Measurements from ENCODE around the gene KDM1B.
A peak's percentile ranks its signal among the peaks of the same experiment; 100 is the strongest.
"Not testable (repeated sequence)": the region's sequence is repeated elsewhere in the genome, so short reads cannot be mapped to it uniquely, and the experiment has no call there.

Gene KDM1B

DNA sequence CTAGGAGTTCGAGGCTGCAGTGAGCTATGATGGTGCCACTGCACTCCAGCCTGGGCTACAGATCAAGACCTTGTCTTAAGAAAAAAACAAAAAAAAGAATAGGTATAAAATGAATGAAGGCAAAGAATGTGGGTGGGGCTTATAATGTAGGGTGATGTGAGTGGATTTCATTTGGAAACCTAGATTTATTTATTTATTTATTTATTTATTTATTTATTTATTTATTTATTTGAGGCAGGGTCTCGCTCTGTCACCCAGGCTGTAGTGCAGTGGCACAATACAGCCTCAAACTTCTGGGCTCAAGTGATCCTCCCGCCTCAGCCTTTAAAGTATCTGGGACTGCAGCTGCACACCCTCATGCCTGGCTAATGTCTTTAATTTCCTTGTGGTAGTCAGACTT, 3.8 kb upstream of the KDM1B start:
- not testable (repeated sequence) for H3K9me3 ChIP-seq (ENCODE audit: insufficient read depth, low read depth, low read length); H3K9ac ChIP-seq (ENCODE audit: low read depth, low read length); H3K27ac ChIP-seq (ENCODE audit: low read depth, low read length); H3K4me3 ChIP-seq (ENCODE audit: low read length); H3K27me3 ChIP-seq (ENCODE audit: insufficient read depth, low read length)
- Histone ChIP-seq H3K36me3 (ENCODE audit: insufficient read depth, low read length) (peaks cover 20% of the 10 kb centered on the region), H3K4me1 (ENCODE audit: insufficient read depth, low read length) (peaks cover 16% of the 10 kb centered on the region)
- WGBS, result 92% methylated on average over 3 of the region's 3 CpGs

DNA sequence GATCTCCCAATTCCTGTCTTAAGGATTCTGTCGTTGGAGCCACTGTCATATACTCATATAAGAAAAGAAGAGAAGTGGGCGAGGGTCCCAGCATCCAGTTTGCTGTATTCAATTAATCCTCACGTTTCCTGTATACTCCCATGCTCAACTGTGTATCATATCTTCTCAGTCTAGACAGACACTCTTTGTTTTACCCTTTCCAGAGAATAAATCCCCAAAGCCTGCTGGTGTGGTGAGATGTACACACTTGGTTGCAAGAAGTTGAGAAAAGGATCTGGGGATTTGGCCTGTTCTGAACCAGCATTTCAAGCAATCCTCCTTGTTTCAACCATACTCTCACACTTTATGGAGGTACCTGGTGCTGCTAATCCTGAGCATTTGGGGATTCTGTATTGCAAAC, 3.4 kb upstream of the KDM1B start:
- 100% methylated on average over 3 of the region's 3 CpGs for WGBS
- Histone ChIP-seq H3K4me3 (ENCODE audit: low read length) (no peak overlapping the region), H3K27me3 (ENCODE audit: insufficient read depth, low read length) (no peaks in the 10 kb centered on the region), H3K9ac (ENCODE audit: low read depth, low read length) (no peak overlapping the region), H3K27ac (ENCODE audit: low read depth, low read length) (no peak overlapping the region), H3K4me1 (ENCODE audit: insufficient read depth, low read length) (peaks cover 16% of the 10 kb centered on the region), H3K9me3 (ENCODE audit: insufficient read depth, low read depth, low read length) (no peaks in the 10 kb centered on the region), H3K36me3 (ENCODE audit: insufficient read depth, low read length) (peaks cover 20% of the 10 kb centered on the region)

DNA sequence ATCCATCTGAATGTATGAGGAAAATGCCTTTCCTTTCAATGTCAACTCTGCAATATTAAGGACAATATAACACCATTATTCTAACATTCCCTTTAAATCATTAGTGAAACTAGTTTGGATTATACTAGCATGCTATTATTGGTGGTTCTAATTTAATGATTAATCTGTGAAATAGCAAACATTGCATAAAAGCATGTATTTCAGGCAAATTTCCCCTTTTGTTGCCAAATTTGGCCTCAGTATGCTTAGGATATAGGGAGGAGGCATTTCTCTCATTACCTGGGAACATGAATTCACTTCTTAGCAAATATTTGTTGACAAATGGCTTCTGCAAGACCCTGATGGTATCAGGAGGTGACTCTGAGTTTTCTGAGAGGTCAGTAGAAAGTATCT, 1.9 kb upstream of the KDM1B start:
- no peaks in the 10 kb centered on the region for H3K27me3 ChIP-seq (ENCODE audit: insufficient read depth, low read length)

DNA sequence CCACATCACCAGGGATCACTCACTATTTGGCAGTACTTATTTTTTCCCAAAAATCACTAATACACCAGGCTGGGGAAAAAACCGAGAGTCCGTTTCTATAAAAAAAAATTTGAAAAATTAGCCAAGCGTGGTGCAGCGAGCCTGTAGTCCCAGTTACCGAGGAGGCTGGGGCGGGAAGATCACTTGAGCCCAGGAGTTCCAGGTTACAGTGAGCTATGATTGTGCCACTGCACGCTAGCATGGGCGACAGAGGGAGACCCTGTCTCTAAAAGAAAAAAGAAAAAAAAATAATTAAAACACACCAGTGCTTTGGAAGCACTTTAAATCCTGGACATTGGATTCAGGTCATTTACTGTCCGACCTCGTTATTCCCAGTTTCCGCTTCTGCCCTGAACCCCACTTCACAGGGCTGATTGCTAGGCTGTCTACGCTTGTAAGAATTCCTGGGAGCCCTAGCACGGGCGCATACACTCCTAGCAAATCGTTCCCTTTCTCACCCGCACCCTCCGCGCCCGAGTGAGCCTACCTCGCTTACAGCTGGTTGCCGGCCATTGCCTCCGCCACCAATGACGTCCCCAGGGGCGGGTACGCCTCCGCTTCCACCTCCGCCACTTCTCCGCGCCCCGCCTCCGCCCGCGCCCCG, 594 bp upstream of the KDM1B start, which contains the start of gene TPMT:
TPMT (minus strand) TSS at position 571 of the 643 bp plus-strand sequence. CDS start 5,950 bp downstream, outside the sequence.
- Histone ChIP-seq H3K36me3 (ENCODE audit: insufficient read depth, low read length) (peaks cover under 1% of the 10 kb centered on the region; the same call in 1 of the 2 replicates), H3K27me3 (ENCODE audit: insufficient read depth, low read length) (no peaks in the 10 kb centered on the region), H3K4me1 (ENCODE audit: insufficient read depth, low read length) (peaks cover 16% of the 10 kb centered on the region), H3K27ac (ENCODE audit: low read depth, low read length) (peak within 1 kb of the TSS; percentile 50; the same call in 1 of the 2 replicates), H3K9ac (ENCODE audit: low read depth, low read length) (peak within 1 kb of the TSS; percentile 78), H3K9me3 (ENCODE audit: insufficient read depth, low read depth, low read length) (no peaks in the 10 kb centered on the region), H3K4me3 (ENCODE audit: low read length) (peak within 1 kb of the TSS; percentile 91)
- WGBS, result under 1% methylated on average over 34 of the region's 34 CpGs

More for the DNA sequence above, 1.9 kb upstream of the KDM1B start:
- H3K9ac ChIP-seq (ENCODE audit: low read depth, low read length), result no peak overlapping the region
- H3K27ac ChIP-seq (ENCODE audit: low read depth, low read length), result no peak overlapping the region
- H3K9me3 ChIP-seq (ENCODE audit: insufficient read depth, low read depth, low read length), result no peaks in the 10 kb centered on the region
- no peak overlapping the region; the same call in 1 of the 2 replicates for H3K4me3 ChIP-seq (ENCODE audit: low read length)
- peaks cover 5% of the 10 kb centered on the region for H3K36me3 ChIP-seq (ENCODE audit: insufficient read depth, low read length)
- H3K4me1 ChIP-seq (ENCODE audit: insufficient read depth, low read length), result peaks cover 16% of the 10 kb centered on the region

DNA sequence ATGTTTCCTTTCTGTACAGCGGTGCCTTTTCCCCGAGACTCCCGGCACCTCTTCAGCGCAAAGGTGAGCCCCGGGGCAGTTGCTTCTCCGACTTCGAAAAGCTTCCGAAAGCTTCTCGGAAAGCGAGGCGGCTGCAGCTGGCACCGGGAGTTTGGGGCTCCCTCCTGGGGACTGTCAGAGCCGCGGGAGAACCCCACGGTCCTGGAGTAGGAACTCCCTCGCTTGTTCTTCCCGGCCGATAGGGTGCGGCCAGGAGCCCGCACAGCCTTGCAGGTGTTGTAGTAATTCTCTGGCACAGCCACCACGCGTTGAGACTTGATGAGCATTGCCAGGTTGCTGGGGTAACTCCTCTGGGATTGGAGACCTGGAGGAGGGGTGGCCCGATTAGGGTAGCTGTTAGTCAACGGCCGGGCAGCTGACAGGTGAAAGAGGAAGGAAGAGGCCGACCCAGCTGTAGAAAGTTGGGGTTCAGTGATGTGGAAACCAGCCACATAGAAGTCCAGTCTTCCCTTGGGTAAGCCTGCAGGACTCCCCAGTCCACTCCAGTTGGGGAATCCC, 721 bp downstream of the KDM1B start:
- H3K27ac ChIP-seq (ENCODE audit: low read depth, low read length), result no peak overlapping the region; the same call in 1 of the 2 replicates
- H3K36me3 ChIP-seq (ENCODE audit: insufficient read depth, low read length), result peaks cover 9% of the 10 kb centered on the region
- WGBS, result 3% methylated on average over 26 of the region's 26 CpGs

DNA sequence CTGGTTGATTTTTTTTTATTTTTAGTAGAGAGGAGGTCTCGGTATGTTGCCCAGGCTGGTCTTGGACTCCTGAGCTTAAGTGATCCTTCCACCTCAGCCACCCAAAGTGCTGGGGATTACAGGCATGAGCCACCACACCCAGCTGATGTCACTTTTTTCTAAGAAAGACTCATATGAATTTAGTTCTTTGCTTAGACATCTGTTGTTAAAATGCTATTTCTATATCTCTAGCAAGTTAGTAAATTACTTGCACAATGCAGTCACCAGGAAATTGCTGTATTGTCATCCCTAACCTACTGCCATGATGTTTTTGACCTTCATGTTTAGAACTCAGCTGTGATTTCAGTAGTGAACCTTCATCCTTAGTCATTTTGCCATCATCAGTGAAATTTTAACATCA, 5.7 kb downstream of the KDM1B start:
- Histone ChIP-seq H3K27me3 (ENCODE audit: insufficient read depth, low read length) (no peaks in the 10 kb centered on the region), H3K4me3 (ENCODE audit: low read length) (no peak overlapping the region), H3K9me3 (ENCODE audit: insufficient read depth, low read depth, low read length) (no peaks in the 10 kb centered on the region), H3K9ac (ENCODE audit: low read depth, low read length) (no peak overlapping the region), H3K36me3 (ENCODE audit: insufficient read depth, low read length) (peaks cover 29% of the 10 kb centered on the region), H3K27ac (ENCODE audit: low read depth, low read length) (no peak overlapping the region), H3K4me1 (ENCODE audit: insufficient read depth, low read length) (no peaks in the 10 kb centered on the region)
- no CpG with 5 or more reads among the region's 1 CpG for WGBS

More for the DNA sequence above, 721 bp downstream of the KDM1B start:
- no peaks in the 10 kb centered on the region for H3K27me3 ChIP-seq (ENCODE audit: insufficient read depth, low read length)
- peak overlapping the region; percentile 91 for H3K4me3 ChIP-seq (ENCODE audit: low read length)
- no peaks in the 10 kb centered on the region for H3K9me3 ChIP-seq (ENCODE audit: insufficient read depth, low read depth, low read length)
- H3K4me1 ChIP-seq (ENCODE audit: insufficient read depth, low read length), result peaks cover 16% of the 10 kb centered on the region
- peak overlapping the region; percentile 66; the same call in 1 of the 2 replicates for H3K9ac ChIP-seq (ENCODE audit: low read depth, low read length)

DNA sequence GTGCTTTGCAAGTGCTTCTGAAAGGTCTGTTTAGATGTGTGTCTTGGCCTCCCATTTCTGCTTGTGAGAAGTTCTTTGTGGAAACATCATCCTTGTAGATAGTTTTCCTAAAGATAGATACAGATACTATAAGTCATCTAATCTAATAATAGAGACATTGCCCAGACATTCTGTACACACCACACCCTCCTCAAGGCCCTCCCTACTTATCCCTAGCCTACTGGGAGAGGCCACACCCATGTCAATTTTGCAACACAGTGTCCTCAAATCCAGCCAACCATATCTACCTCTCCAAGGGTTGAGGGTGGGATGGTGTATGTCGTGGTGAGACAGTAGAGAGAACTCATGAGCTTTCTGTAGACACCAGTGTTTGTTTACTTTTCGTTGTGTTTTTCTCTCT, 6.2 kb downstream of the KDM1B start:
- H3K4me1 ChIP-seq (ENCODE audit: insufficient read depth, low read length), result no peaks in the 10 kb centered on the region
- no peak overlapping the region for H3K27ac ChIP-seq (ENCODE audit: low read depth, low read length)

DNA sequence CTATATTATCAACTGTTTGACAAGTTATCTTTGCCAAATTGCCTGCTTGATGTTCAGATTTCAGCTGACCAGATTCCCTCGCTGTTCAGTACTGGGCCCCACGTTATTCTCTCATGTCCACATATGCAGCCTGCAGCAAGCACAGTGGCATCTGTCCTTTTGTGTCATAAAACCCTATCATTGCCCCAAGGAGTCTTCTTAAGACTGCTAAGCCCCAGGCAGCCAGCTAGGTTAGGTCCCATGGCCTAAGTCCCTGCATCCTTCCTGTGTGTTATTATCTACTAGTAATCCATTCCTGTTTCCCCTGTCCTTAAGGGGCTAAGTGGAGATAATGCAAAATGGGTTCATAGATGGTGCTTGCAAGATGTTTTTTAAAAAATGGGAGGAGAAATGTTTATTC, 7.2 kb downstream of the KDM1B start:
- Histone ChIP-seq H3K4me1 (ENCODE audit: insufficient read depth, low read length) (no peaks in the 10 kb centered on the region), H3K27ac (ENCODE audit: low read depth, low read length) (no peak overlapping the region), H3K4me3 (ENCODE audit: low read length) (no peak overlapping the region), H3K27me3 (ENCODE audit: insufficient read depth, low read length) (no peaks in the 10 kb centered on the region), H3K36me3 (ENCODE audit: insufficient read depth, low read length) (peaks cover 32% of the 10 kb centered on the region), H3K9me3 (ENCODE audit: insufficient read depth, low read depth, low read length) (no peaks in the 10 kb centered on the region), H3K9ac (ENCODE audit: low read depth, low read length) (no peak overlapping the region)
- WGBS, result 97% methylated on average over 2 of the region's 2 CpGs

More for the DNA sequence above, 6.2 kb downstream of the KDM1B start:
- WGBS, result 100% methylated on average over 1 of the region's 2 CpGs
- Histone ChIP-seq H3K4me3 (ENCODE audit: low read length) (no peak overlapping the region), H3K27me3 (ENCODE audit: insufficient read depth, low read length) (no peaks in the 10 kb centered on the region), H3K36me3 (ENCODE audit: insufficient read depth, low read length) (peaks cover 29% of the 10 kb centered on the region), H3K9me3 (ENCODE audit: insufficient read depth, low read depth, low read length) (no peaks in the 10 kb centered on the region), H3K9ac (ENCODE audit: low read depth, low read length) (no peak overlapping the region)

DNA sequence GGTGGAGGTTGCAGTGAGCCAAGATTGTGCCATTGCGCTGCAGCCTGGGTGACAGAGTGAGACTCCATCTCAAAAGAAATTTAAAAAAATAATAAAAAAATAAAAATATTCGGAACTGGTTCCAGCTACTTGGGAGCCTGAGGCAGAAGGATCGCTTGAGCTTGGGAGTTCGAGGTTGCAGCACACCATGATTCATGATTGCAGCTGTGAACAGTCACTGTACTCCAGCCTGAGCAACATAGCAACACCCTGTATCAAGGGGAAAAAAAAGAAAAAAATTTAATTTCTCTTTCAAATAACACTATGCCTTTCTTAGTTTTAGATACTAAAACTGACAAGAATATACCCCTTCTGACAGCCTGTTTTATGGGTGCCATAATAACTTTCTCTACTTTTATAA, 10.5 kb downstream of the KDM1B start:
- H3K9ac ChIP-seq (ENCODE audit: low read depth, low read length), result no peak overlapping the region
- no peak overlapping the region for H3K27ac ChIP-seq (ENCODE audit: low read depth, low read length)
- WGBS, result 97% methylated on average over 4 of the region's 4 CpGs
- H3K4me3 ChIP-seq (ENCODE audit: low read length), result no peak overlapping the region
- H3K27me3 ChIP-seq (ENCODE audit: insufficient read depth, low read length), result no peaks in the 10 kb centered on the region
- no peaks in the 10 kb centered on the region for H3K4me1 ChIP-seq (ENCODE audit: insufficient read depth, low read length)
- H3K9me3 ChIP-seq (ENCODE audit: insufficient read depth, low read depth, low read length), result peaks cover 11% of the 10 kb centered on the region; the same call in 1 of the 2 replicates
- H3K36me3 ChIP-seq (ENCODE audit: insufficient read depth, low read length), result peaks cover 42% of the 10 kb centered on the region

DNA sequence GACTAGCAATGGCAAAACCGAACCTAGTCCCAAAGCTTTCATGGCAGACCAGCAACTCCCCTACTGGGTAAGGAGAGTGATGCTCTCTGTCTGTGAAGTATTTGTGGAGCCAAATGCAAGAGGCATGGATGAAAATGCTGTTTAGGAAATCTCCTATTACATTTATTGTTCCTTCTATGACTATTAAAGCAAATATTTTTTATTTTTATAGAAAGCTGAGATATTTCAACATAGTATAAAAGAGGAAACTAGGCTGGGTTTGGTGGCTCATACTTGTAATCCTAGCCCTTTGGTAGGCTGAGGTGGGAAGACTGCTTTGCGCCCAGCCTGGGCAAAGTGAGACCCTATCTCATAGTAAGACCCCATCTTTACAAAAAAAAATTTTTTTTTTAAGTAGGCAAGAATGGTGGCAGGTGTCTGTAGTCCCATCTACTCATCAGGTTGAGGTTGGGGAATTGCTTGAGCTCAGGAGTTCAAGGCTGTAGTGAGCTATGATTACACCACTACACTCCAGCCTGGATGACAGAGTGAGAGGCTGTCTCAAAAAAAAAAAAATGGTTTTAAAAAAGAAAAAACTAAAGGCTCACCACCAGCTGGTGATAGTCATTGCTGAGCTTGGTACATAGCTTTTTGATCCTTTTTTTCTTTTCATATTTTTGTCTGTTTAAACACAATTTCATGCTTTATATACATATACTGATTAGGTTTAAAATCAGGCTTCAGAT, 11.3 kb downstream of the KDM1B start:
- H3K27ac ChIP-seq (ENCODE audit: low read depth, low read length), result no peak overlapping the region
- 96% methylated on average over 2 of the region's 2 CpGs for WGBS
- peaks cover 11% of the 10 kb centered on the region; the same call in 1 of the 2 replicates for H3K9me3 ChIP-seq (ENCODE audit: insufficient read depth, low read depth, low read length)
- peaks cover 40% of the 10 kb centered on the region for H3K36me3 ChIP-seq (ENCODE audit: insufficient read depth, low read length)
- no peak overlapping the region for H3K9ac ChIP-seq (ENCODE audit: low read depth, low read length)
- no peaks in the 10 kb centered on the region for H3K4me1 ChIP-seq (ENCODE audit: insufficient read depth, low read length)
- no peaks in the 10 kb centered on the region for H3K27me3 ChIP-seq (ENCODE audit: insufficient read depth, low read length)
- H3K4me3 ChIP-seq (ENCODE audit: low read length), result no peak overlapping the region

DNA sequence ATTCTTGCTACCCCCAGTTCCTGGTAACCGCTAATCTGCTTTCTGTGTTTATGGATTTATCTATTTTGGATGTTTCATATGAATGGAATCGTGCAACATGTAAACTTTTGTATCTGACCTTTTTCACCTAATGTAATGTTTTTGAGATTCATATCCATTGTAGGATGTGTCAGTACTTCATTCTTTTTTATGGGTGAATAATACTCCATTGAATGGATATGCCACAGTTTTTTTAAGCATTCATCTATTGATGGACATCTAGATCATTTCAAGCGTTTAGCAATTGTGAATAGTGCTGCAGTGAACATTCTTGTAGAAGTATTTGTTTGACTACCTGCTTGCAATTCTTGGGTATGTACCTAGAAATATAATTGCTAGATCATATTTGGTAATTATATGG, 13.0 kb downstream of the KDM1B start:
- Histone ChIP-seq H3K9ac (ENCODE audit: low read depth, low read length) (no peak overlapping the region), H3K27me3 (ENCODE audit: insufficient read depth, low read length) (no peaks in the 10 kb centered on the region), H3K4me1 (ENCODE audit: insufficient read depth, low read length) (no peaks in the 10 kb centered on the region), H3K36me3 (ENCODE audit: insufficient read depth, low read length) (peaks cover 40% of the 10 kb centered on the region), H3K9me3 (ENCODE audit: insufficient read depth, low read depth, low read length) (peaks cover 11% of the 10 kb centered on the region; the same call in 1 of the 2 replicates), H3K4me3 (ENCODE audit: low read length) (no peak overlapping the region), H3K27ac (ENCODE audit: low read depth, low read length) (no peak overlapping the region)
- WGBS, result 100% methylated on average over 3 of the region's 3 CpGs
